Stimulated activated memory B cell treated with anti-CD40 and anti-IgM and Interleukin-4, amounts not matched to agents 10 μg/mL and 1 μg/mL and 100 μg/mL, for 72 hours (primary cell): Measurements from ENCODE around the gene PRR18.
A peak's percentile ranks its signal among the peaks of the same experiment; 100 is the strongest.

Experiments used
- ATAC-seq: fragments of 150-1000 bp; cut with Tn5 transposase; 2 replicates; pipeline ENCODE4 v1.10.0; 2021
- H3K27ac Mint-ChIP-seq: one replicate; pipeline ENCODE4 v1.8.0; 2022; ENCODE audit warnings: mild to moderate bottlenecking, mixed read lengths
- H3K27me3 Mint-ChIP-seq: one replicate; pipeline ENCODE4 v1.8.0; 2022; ENCODE audit warnings: mixed read lengths
- H3K36me3 Mint-ChIP-seq: one replicate; pipeline ENCODE4 v1.8.0; 2022; ENCODE audit warnings: mixed read lengths
- H3K4me1 Mint-ChIP-seq: one replicate; pipeline ENCODE4 v1.8.0; 2022; ENCODE audit warnings: mixed read lengths
- H3K4me3 Mint-ChIP-seq: one replicate; pipeline ENCODE4 v1.8.0; 2022; ENCODE audit warnings: mild to moderate bottlenecking, moderate library complexity, mixed read lengths
- H3K9me3 Mint-ChIP-seq: one replicate; pipeline ENCODE4 v1.8.0; 2022; ENCODE audit warnings: mixed read lengths

PRR18 gene

GRCh38 chr6:166317261-166318212 lies 9.3 kb upstream of the PRR18 start:
- no peak for ATAC-seq
- Mint-ChIP-seq H3K27ac (no peak overlapping the region), H3K9me3 (no peaks in the 10 kb centered on the region), H3K4me1 (peaks cover 18% of the 10 kb centered on the region), H3K4me3 (no peak overlapping the region), H3K36me3 (peaks cover 20% of the 10 kb centered on the region), H3K27me3 (no peaks in the 10 kb centered on the region)

GRCh38 chr6:166315436-166315835 lies 7.2 kb upstream of the PRR18 start:
- no peak for ATAC-seq
- Mint-ChIP-seq H3K4me3 (no peak overlapping the region), H3K27me3 (no peaks in the 10 kb centered on the region), H3K9me3 (no peaks in the 10 kb centered on the region), H3K36me3 (peaks cover 12% of the 10 kb centered on the region), H3K27ac (no peak overlapping the region), H3K4me1 (peaks cover 18% of the 10 kb centered on the region)

DNA sequence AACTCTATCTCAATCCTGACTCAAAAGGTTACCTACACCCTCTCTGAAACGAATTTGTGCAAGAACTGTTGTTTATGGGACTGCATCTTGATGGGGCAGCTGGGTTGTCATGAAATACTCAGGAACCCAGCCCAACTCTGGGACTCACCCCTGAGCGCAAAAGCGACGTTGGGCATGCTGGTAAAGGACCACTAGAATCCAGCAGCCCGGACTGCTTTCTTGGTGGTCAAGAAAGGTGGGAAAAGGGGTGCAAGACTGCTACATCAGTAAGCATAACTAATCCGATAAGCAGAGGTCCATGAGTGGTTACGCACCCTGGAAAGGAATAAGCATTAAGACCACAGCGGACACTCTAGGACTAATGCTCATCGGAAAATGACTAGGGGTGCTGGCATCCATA lies 6.3 kb upstream of the PRR18 start:
- Mint-ChIP-seq H3K27me3 (peaks cover 9% of the 10 kb centered on the region), H3K4me3 (no peak overlapping the region), H3K9me3 (no peaks in the 10 kb centered on the region), H3K36me3 (peaks cover 10% of the 10 kb centered on the region), H3K4me1 (peaks cover 17% of the 10 kb centered on the region), H3K27ac (no peak overlapping the region)
- no peak for ATAC-seq

- H3K4me3 Mint-ChIP-seq = no peak overlapping the region
- peaks cover 1% of the 10 kb centered on the region for H3K36me3 Mint-ChIP-seq
- peaks cover 18% of the 10 kb centered on the region for H3K27me3 Mint-ChIP-seq
- H3K9me3 Mint-ChIP-seq = no peaks in the 10 kb centered on the region
- H3K4me1 Mint-ChIP-seq = peaks cover 12% of the 10 kb centered on the region
- H3K27ac Mint-ChIP-seq = no peak overlapping the region
- no peak for ATAC-seq
Observed at GRCh38 chr6:166313255-166314070, 5.3 kb upstream of the PRR18 start.

DNA sequence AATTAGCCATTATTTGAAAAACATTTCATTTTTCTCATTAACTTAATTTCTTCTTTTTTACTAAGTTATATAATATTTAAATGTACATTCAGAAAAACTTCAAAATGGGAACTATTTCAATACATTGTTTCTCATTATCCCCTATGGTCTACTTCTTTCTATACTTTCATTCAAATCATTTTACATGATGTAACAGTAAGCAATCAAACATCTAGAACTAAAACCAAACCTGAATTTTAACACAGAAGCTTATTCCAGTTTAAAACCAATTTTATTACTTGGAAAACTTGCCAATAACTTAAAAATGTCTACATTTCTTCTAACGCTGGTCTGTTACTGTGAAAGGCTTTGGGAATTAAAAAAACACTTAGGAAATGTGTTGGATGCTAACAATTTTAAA lies 4.6 kb upstream of the PRR18 start:
- H3K27me3 Mint-ChIP-seq = peaks cover 18% of the 10 kb centered on the region
- H3K4me1 Mint-ChIP-seq = peaks cover 11% of the 10 kb centered on the region
- H3K27ac Mint-ChIP-seq = no peak overlapping the region
- ATAC-seq = no peak
- no peak overlapping the region for H3K4me3 Mint-ChIP-seq
- no peaks in the 10 kb centered on the region for H3K9me3 Mint-ChIP-seq
- H3K36me3 Mint-ChIP-seq = no peaks in the 10 kb centered on the region

DNA sequence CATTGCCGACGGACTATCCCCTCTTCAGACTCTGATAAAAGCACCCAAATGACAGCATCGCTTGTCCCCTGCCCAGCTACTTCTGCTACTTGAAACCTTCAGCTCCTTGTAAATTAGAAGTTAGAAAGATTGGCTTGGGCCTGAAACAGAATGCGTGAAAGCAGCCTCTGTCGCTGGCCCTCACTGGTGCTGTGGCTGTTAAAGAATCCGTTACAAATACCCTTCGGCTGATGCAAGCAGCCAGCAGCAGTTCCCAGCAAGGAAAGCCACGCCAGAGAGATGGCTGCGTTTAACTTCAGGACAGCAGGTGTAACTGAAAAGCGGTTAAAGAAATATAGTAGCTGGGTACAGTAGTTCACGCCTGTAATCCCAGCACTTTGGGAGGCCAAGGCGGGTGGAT lies 2.4 kb upstream of the PRR18 start:
- Mint-ChIP-seq H3K27me3 (peaks cover 34% of the 10 kb centered on the region), H3K27ac (no peak overlapping the region), H3K36me3 (no peaks in the 10 kb centered on the region), H3K4me3 (no peak overlapping the region), H3K4me1 (peaks cover 7% of the 10 kb centered on the region), H3K9me3 (no peaks in the 10 kb centered on the region)
- ATAC-seq = no peak

DNA sequence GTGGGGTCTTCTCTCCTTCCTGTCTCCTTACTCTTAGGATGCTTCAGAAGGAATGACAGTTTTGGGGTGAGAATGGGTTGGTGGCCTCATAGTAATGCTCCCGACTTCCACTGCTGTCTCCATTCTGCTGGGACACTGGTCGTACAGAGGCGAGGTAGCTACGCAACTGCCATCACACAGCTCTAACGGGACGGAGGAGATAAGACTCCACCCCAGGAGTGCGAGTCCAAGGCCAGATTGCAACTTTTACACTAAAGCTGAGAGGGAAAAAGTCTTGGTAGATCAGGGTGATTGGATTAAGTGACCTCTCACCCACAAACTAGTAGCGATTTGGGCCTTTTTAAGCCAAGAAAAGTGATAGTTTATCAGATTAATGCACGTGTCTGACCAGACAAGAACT lies 1.8 kb upstream of the PRR18 start:
- peaks cover 40% of the 10 kb centered on the region for H3K27me3 Mint-ChIP-seq
- ATAC-seq = no peak
- no peaks in the 10 kb centered on the region for H3K36me3 Mint-ChIP-seq
- H3K4me3 Mint-ChIP-seq = no peak overlapping the region
- H3K4me1 Mint-ChIP-seq = peaks cover 7% of the 10 kb centered on the region
- H3K27ac Mint-ChIP-seq = no peak overlapping the region
- H3K9me3 Mint-ChIP-seq = no peaks in the 10 kb centered on the region

DNA sequence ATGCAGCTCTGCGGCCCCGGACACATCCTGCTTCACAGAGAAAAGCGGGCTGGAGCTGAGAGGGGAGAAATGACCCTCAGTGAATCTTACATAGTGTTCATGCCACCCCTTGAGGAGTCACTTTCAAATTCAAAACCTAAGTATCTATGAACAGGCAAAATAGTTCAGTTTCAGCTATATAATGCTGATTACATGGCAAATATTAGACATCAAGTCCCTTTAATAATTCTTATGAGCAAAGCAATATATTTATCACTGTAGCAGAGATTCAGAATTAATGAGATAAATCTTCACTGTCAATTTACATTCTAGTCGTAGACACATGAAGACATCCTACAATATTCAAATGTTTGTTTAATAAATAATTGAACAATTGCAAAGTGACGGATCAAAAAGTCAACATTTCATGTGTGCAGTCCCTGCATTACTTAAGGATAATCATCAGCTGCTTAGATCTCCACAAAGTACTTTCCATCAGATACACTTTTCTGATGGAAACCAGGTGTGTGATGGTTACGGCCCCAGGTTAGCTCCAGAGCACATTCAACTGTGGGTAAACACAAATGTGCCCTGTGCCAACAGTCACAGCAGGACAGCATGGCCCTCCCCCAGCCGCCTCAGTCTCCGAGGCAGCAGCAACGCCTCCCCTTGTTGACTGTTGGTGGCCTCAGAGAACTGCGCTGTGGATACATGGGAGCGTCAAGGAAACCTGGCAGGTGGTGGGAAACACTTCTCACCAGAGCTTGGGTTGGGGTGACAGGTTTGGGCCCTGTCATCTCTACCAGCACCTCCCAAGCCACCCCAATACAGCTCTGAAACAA lies 787 bp upstream of the PRR18 start:
- H3K27me3 Mint-ChIP-seq = peaks cover 40% of the 10 kb centered on the region
- no peaks in the 10 kb centered on the region for H3K36me3 Mint-ChIP-seq
- ATAC-seq = no peak
- peaks cover 7% of the 10 kb centered on the region for H3K4me1 Mint-ChIP-seq
- H3K27ac Mint-ChIP-seq = no peak overlapping the region
- no peaks in the 10 kb centered on the region for H3K9me3 Mint-ChIP-seq
- peak overlapping the region; percentile 75 for H3K4me3 Mint-ChIP-seq

- peak; percentile 41 for ATAC-seq
Observed at GRCh38 chr6:166307082-166308032, 835 bp downstream of the PRR18 start.

DNA sequence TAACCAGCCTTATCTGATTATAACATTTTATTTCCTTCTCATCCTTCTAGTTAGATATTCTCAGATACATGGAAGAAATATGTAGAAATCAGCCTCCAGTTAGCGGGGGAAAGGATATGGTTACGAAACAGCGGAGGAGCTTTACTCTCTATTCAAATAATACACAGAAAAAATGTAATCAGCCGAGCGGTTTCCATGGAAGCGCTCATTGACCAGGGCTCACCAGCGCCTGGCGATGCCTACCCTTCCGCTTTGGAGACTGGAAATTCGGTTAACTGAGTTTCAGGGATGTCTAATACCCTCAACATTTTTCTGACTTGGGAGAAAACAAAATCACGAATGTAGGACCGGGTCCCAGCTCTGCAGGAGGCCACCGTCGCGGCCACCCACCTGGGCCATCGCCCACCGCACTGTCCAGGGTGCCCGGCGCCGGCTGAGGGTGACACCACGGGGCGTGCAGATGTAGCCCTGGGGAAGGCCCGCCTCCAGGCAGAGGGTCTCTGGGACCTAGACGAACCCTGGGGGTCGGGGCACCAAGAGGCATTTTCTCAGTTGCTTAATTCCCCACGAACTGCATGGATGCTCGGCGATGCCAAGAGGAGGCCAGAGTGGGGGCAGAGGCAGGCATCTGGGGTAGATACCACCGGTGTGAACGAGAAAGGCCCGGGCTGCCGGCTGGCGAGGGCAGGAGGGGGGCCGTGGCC lies 1.7 kb downstream of the PRR18 start:
- Mint-ChIP-seq H3K27me3 (peaks cover 45% of the 10 kb centered on the region), H3K4me3 (peak overlapping the region; percentile 61), H3K4me1 (peaks cover 7% of the 10 kb centered on the region), H3K27ac (no peak overlapping the region), H3K36me3 (no peaks in the 10 kb centered on the region), H3K9me3 (no peaks in the 10 kb centered on the region)
- ATAC-seq = no peak

More at GRCh38 chr6:166307082-166308032, 835 bp downstream of the PRR18 start:
- peaks cover 7% of the 10 kb centered on the region for H3K4me1 Mint-ChIP-seq
- H3K9me3 Mint-ChIP-seq = no peaks in the 10 kb centered on the region
- no peaks in the 10 kb centered on the region for H3K36me3 Mint-ChIP-seq
- no peak overlapping the region for H3K27ac Mint-ChIP-seq
- H3K4me3 Mint-ChIP-seq = peak overlapping the region; percentile 70
- peaks cover 40% of the 10 kb centered on the region for H3K27me3 Mint-ChIP-seq

DNA sequence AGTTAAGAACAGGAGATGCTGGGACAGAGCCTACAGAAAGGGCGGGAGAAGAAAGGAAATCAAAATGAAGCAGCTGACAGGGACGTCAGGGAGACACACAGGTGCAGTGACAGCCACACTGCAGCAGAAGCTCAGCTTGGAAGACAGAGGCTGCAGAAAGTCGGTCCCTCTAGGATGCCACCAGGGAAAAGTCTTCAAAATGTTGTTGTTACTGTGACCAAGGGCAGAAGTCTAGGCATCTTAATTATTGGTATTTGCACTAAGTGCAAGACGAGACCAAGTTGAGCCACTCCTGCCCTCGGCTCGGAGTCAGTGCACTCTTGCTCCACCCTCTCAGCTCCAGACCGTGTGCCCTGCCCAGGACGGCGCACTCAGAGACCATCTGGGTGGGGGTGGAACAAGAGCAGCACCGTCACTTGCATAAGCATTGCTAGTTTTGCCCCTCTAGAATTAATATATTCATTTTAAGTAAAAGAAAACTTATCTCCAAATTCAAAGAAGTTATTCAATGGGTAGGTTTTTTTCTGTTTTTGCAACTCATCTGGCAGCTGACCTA lies 2.6 kb downstream of the PRR18 start:
- H3K36me3 Mint-ChIP-seq = no peaks in the 10 kb centered on the region
- no peaks in the 10 kb centered on the region for H3K9me3 Mint-ChIP-seq
- peaks cover 49% of the 10 kb centered on the region for H3K27me3 Mint-ChIP-seq
- no peak overlapping the region for H3K27ac Mint-ChIP-seq
- peaks cover 7% of the 10 kb centered on the region for H3K4me1 Mint-ChIP-seq
- no peak overlapping the region for H3K4me3 Mint-ChIP-seq
- ATAC-seq = no peak

DNA sequence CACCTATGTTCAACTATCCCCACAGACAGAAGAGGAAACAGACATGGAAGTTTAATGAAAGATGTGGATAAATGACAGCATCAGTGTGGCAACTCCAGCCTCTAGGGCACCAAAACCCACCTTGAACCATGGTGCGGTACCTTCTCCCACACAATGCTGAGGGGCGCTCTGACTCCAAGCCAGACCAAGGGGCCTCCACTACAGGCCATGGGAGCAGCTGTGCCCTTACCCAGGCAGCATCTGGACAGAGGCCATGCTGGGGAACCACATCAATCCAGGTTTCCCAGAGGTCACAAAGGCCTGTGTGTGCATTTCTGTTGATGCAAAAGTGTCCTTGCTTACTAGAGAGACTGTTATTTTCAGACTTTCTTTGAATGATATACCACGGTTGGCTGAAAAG lies 4.1 kb downstream of the PRR18 start:
- H3K36me3 Mint-ChIP-seq = peaks cover 4% of the 10 kb centered on the region
- H3K27ac Mint-ChIP-seq = no peak overlapping the region
- ATAC-seq = no peak
- no peak overlapping the region for H3K4me3 Mint-ChIP-seq
- no peaks in the 10 kb centered on the region for H3K9me3 Mint-ChIP-seq
- peaks cover 7% of the 10 kb centered on the region for H3K4me1 Mint-ChIP-seq
- peaks cover 50% of the 10 kb centered on the region for H3K27me3 Mint-ChIP-seq
